ENCODE measurements around the gene CAP2. TPM values are rescaled to one million over a fixed set of nuclear protein-coding genes. Genes with fewer than 3 reads are reported as not detected.
A peak's percentile ranks its signal among the peaks of the same experiment; 100 is the strongest.

Gene CAP2
- total RNA-seq, 4 donors from 2014 or later, result 11.8 to 27.6 (median 15.0) TPM

DNA sequence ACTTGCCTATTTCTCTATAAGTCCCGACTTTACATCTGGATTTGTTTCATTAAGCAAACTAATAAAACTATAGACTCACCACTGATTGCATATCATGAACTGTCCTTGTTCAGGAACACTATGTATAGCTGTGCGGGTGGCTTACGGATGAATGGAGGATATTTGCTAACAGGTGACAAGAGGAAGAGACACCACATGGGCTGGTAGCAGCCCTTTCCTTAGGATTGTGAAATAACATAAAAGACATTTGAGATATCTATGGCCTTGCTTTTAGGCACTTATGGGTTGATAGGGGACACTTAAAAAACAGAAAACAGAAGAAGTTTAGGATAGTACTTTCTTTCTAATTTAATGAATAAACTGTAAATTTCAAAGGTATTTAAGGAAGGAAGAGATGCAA lies 5.0 kb upstream of the CAP2 start:
- Histone ChIP-seq H3K9me3 (no peaks in the 10 kb centered on the region), H3K27me3 (no peaks in the 10 kb centered on the region), H3K4me1 (no peaks in the 10 kb centered on the region), H3K27ac (no peak overlapping the region), H3K4me3 (no peak overlapping the region), H3K36me3 (no peaks in the 10 kb centered on the region)
- DNase-seq, result no peak
- no peak for TF ChIP-seq POLR2A (IDR thresholded peaks at IDR 0.05)
- TF ChIP-seq, protein P1, sequence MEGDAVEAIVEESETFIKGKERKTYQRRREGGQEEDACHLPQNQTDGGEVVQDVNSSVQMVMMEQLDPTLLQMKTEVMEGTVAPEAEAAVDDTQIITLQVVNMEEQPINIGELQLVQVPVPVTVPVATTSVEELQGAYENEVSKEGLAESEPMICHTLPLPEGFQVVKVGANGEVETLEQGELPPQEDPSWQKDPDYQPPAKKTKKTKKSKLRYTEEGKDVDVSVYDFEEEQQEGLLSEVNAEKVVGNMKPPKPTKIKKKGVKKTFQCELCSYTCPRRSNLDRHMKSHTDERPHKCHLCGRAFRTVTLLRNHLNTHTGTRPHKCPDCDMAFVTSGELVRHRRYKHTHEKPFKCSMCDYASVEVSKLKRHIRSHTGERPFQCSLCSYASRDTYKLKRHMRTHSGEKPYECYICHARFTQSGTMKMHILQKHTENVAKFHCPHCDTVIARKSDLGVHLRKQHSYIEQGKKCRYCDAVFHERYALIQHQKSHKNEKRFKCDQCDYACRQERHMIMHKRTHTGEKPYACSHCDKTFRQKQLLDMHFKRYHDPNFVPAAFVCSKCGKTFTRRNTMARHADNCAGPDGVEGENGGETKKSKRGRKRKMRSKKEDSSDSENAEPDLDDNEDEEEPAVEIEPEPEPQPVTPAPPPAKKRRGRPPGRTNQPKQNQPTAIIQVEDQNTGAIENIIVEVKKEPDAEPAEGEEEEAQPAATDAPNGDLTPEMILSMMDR (IDR thresholded peaks at IDR 0.05), result no peak
- intact Hi-C loops (cut with DNase I; ENCODE audit: low total_unique reads), result no loop called here

DNA sequence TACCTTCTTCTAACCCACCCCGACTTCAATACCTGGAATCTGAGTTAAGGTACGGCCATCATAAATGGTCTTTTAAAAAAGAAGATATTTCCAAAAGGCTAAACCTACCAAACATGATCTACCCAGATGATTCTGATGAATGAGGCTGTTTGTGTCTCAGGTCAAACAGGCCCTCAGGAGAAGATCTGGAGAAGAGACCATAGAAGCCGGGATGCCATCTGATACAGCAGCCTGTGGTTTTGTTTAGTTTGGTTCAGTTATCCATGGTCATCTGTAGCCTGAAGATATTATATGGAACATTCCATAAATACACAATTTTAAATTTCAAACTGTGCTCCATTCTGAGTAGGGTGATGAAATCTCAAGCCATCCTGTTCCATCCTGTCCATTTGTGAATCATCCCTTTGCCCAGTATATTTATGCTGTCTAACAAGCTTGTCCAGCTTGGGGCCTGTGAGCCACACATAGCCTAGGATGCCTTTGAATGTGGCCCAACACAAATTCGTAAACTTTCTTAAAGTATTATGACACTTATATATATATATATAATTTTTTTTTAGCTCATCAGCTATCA lies 4.0 kb upstream of the CAP2 start:
- Histone ChIP-seq H3K27ac (no peak overlapping the region), H3K4me3 (no peak overlapping the region), H3K4me1 (no peaks in the 10 kb centered on the region), H3K36me3 (no peaks in the 10 kb centered on the region), H3K27me3 (no peaks in the 10 kb centered on the region), H3K9me3 (no peaks in the 10 kb centered on the region)
- TF ChIP-seq, protein P1 (IDR thresholded peaks at IDR 0.05), result no peak
- TF ChIP-seq POLR2A (IDR thresholded peaks at IDR 0.05), result no peak
- DNase-seq, result no peak
- intact Hi-C loops (cut with DNase I; ENCODE audit: low total_unique reads), result no loop called here

DNA sequence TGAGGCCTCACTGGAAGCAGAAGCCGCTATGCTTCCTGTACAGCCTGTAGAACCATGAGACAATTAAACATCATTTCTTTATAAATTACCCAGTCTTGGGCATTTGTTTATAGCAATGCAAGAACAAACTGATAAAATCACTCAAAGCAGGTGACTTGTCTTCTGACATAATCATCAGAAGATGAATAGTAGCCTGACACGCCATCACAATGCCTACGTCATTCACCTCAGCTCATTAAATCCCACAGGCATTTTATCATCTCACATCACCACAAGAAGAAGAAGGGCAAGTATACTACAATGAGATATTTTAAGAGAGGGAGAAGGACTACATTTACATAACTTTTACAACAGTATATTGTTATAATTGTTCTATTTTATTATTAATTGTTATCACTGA lies 3.1 kb upstream of the CAP2 start:
- no peaks in the 10 kb centered on the region for H3K4me1 ChIP-seq
- no peak for DNase-seq
- H3K4me3 ChIP-seq, result no peak overlapping the region
- no peaks in the 10 kb centered on the region for H3K36me3 ChIP-seq
- no peak overlapping the region for H3K27ac ChIP-seq
- intact Hi-C loops (cut with DNase I; ENCODE audit: low total_unique reads), result no loop called here
- TF ChIP-seq, protein P1 (IDR thresholded peaks at IDR 0.05), result no peak
- TF ChIP-seq POLR2A (IDR thresholded peaks at IDR 0.05), result no peak
- no peaks in the 10 kb centered on the region for H3K27me3 ChIP-seq
- H3K9me3 ChIP-seq, result no peaks in the 10 kb centered on the region

GRCh38 chr6:17391976-17392375 lies 1.4 kb upstream of the CAP2 start:
- Histone ChIP-seq H3K27me3 (no peaks in the 10 kb centered on the region), H3K4me3 (no peak overlapping the region), H3K9me3 (no peaks in the 10 kb centered on the region), H3K36me3 (no peaks in the 10 kb centered on the region), H3K27ac (no peak overlapping the region), H3K4me1 (no peaks in the 10 kb centered on the region)
- no peak for DNase-seq
- intact Hi-C loops (cut with DNase I; ENCODE audit: low total_unique reads), result no loop called here
- TF ChIP-seq, protein P1 (IDR thresholded peaks at IDR 0.05), result no peak
- TF ChIP-seq POLR2A (IDR thresholded peaks at IDR 0.05), result no peak

DNA sequence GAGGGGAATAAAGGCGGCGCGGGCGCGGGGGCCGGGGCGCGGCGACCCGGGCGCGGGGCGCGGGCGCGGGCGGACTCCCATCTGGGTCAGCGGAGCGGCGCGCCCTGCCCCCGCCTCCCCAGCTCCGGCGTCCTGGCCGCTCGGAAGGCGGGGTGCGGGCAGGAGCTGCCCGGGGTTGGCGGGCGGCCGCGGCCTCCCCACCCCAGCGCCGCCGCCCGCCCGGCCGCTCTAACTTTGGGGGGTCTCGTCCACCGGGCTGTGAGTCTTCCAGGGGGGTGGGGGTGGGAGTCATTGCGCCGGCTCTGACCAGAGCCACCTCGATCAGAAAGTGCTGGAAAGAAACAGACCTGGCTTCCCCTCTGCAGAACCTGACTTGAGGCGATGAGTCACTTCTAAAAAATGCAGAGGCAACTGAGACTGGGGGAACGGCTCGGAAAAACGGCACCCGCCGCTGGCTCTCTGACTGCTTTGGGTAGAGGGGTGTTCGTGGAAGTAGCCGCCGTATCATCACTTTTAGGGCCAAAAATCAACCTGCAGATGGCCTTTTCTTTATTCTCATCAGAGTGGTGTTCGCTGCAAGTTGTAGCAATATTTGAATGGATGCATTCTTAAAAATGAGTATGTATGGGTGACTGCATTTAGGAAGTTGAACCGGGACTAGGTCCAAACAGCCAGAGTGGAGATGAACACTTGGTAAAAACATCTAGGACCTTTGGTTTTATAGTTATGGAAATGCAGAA lies 667 bp downstream of the CAP2 start:
- H3K9me3 ChIP-seq, result no peaks in the 10 kb centered on the region
- intact Hi-C loops (cut with DNase I; ENCODE audit: low total_unique reads), result no loop called here
- H3K27ac ChIP-seq, result peak overlapping the region; percentile 89 to 98
- peak; percentile 50 to 59 for DNase-seq
- no peak for TF ChIP-seq POLR2A (IDR thresholded peaks at IDR 0.05)
- TF ChIP-seq, protein P1 (IDR thresholded peaks at IDR 0.05), result no peak
- H3K27me3 ChIP-seq, result no peaks in the 10 kb centered on the region
- no peaks in the 10 kb centered on the region for H3K4me1 ChIP-seq
- H3K36me3 ChIP-seq, result no peaks in the 10 kb centered on the region
- H3K4me3 ChIP-seq, result peak overlapping the region; percentile 69 to 85

Measured in uterus (tissue), 4 donors.